AG04450 (cell line): ENCODE data around the gene ZNF76. TPM values are rescaled to one million over a fixed set of nuclear protein-coding genes. Genes with fewer than 3 reads are reported as not detected.
"Not testable (repeated sequence)": the region's sequence is repeated elsewhere in the genome, so short reads cannot be mapped to it uniquely, and the experiment has no call there.

ENCODE experiments used
- CTCF ChIA-PET: fragments of 300-600, 350-600 bp; formaldehyde crosslinking; extraction: SDS; loops from one replicate; lab custom pipeline; 2022; ENCODE audit warnings: antibody characterized with exemption, inconsistent platforms; lab: Charles Lee
- POLR2A ChIA-PET: fragments of 350-600 bp; formaldehyde crosslinking; extraction: SDS; loops from one replicate; lab custom pipeline; 2021; ENCODE audit warnings: antibody characterized with exemption, inconsistent platforms; lab: Yijun Ruan, JAX
- DNase-seq: peaks from one replicate; pipeline ENCODE4 v3.0.0-alpha.2; 2011; ENCODE audit warnings: low read depth, low spot score
- H3K27ac ChIP-seq: one replicate; pipeline ENCODE4 v1.5.1; 2012; ENCODE audit warnings: low read depth, low read length, control low read depth
- H3K27me3 ChIP-seq: one replicate; pipeline ENCODE4 v1.6.0; 2012; ENCODE audit warnings: low read length; ENCODE audit not compliant: control insufficient read depth, insufficient read depth
- H3K4me3 ChIP-seq: 2 replicates; pipeline ENCODE4 v1.5.1; 2011; ENCODE audit warnings: mild to moderate bottlenecking, low read depth, low read length, control low read depth
- H3K9me3 ChIP-seq: 2 replicates; pipeline ENCODE4 v1.5.1; 2012; ENCODE audit warnings: low read length; ENCODE audit not compliant: control insufficient read depth, insufficient read depth
- polyA plus RNA-seq: library from polyadenylated mRNA; depleted of rRNA; stranded (reverse); fragments of >200 nt; gene quantifications from 2 replicates; pipeline ENCODE4 v1.2.3, GENCODE V29; 2011
- TF ChIP-seq, protein P1 (sequence below): IDR thresholded peaks from 2 replicates; pipeline ENCODE4 v1.5.1; 2011; ENCODE audit warnings: low read depth, low read length, control low read depth, inconsistent platforms

The ZNF76 gene
- polyA plus RNA-seq, 1 experiment, result 10.2 TPM

DNA sequence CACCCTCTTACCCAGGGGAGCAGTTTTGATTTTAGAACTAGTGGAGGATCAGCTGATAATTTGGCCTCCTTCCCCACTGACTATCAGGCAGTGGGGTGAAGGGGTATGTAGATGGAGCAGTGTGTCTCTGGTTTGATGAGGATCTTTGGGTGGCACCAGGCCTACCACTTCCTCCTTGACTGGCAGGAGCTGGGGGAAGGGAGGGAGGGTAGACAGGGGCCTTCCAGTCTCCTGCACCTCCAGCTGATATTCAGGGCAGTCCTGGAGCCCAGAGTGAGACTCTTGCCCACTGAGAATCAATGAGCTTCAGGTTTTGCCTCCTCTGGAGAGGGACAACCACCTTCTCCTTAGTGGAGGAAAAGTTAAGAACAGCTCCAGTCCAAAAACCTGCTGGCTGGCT is 41.3 kb downstream of the ZNF76 start:
- POLR2A ChIA-PET, result interaction anchor here (1.0 kb wide), 1 partner anchor 42 kb away, joined by 3 read pairs; the partner anchor contains the start of gene ZNF76
- Histone ChIP-seq H3K4me3 (no peak overlapping the region), H3K9me3 (no peaks in the 10 kb centered on the region), H3K27me3 (no peaks in the 10 kb centered on the region), H3K27ac (no peak overlapping the region)
- CTCF ChIA-PET, result interaction anchor here (0.7 to 1.6 kb wide), 2 partner anchors 27 to 149 kb away, joined by 3 to 4 read pairs; no protein-coding TSS in a partner anchor
- TF ChIP-seq, protein P1, sequence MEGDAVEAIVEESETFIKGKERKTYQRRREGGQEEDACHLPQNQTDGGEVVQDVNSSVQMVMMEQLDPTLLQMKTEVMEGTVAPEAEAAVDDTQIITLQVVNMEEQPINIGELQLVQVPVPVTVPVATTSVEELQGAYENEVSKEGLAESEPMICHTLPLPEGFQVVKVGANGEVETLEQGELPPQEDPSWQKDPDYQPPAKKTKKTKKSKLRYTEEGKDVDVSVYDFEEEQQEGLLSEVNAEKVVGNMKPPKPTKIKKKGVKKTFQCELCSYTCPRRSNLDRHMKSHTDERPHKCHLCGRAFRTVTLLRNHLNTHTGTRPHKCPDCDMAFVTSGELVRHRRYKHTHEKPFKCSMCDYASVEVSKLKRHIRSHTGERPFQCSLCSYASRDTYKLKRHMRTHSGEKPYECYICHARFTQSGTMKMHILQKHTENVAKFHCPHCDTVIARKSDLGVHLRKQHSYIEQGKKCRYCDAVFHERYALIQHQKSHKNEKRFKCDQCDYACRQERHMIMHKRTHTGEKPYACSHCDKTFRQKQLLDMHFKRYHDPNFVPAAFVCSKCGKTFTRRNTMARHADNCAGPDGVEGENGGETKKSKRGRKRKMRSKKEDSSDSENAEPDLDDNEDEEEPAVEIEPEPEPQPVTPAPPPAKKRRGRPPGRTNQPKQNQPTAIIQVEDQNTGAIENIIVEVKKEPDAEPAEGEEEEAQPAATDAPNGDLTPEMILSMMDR, result no peak
- no peak for DNase-seq

DNA sequence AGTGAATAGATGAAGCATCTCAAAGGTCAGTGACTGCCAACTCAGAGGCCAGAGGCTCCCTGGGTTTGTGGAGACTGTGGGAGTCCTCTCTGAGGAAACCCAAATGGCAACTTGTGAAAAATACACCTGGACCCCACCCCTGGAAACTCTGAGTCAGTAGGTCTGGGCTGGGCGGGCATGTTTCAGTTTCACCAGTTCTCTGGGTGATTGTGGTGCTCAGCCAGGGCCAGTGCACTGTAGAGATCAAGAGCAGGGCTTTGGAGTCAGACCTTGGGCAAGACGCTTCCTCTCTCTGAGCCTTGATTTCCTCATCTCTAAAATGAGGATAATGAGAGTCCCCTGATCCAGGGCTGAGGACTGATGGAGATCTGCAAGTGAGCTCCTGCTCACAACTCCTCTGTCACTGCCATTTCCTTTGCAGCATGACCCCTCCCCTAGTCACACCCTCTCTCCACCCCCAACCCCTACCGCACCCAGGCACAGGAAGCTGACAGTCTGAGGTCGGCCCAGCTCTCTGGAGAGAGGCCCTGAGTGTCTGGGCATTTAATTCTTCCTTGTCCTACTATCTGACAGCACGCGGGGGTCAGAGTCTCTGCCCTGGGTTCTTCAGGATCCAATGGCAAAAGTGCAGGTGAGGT is 43.2 kb downstream of the ZNF76 start:
- no peak for DNase-seq
- no peaks in the 10 kb centered on the region for H3K9me3 ChIP-seq
- no peak overlapping the region for H3K4me3 ChIP-seq
- POLR2A ChIA-PET, result interaction anchor here (0.6 kb wide), 1 partner anchor 1295 kb away, joined by 5 read pairs; no protein-coding TSS in a partner anchor
- CTCF ChIA-PET, result interaction anchor here (1.0 kb wide), 1 partner anchor 9 kb away, joined by 3 read pairs; no protein-coding TSS in a partner anchor
- H3K27me3 ChIP-seq, result no peaks in the 10 kb centered on the region
- TF ChIP-seq, protein P1, result no peak
- H3K27ac ChIP-seq, result no peak overlapping the region

DNA sequence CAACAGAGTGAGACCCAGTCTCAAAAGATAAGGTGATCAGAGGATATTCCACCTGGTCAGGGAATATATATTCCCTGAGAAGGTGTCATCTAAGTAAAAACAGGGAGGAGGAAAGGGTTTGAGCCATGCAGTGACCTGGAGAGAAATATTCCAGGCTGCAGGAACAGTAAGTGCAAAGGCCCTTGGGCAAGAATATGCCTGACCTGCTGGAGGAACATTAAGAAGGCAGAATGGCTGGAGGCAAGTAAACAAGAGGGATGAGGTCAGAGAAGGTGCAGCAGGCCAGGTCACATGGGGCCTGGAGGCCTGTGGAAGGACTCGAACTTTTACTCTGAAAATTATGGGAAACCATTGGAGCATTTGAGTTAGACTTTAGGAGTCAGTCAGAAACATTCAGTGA is 44.8 kb downstream of the ZNF76 start:
- Histone ChIP-seq H3K4me3 (no peak overlapping the region), H3K27me3 (no peaks in the 10 kb centered on the region), H3K9me3 (no peaks in the 10 kb centered on the region), H3K27ac (no peak overlapping the region)
- TF ChIP-seq, protein P1, result no peak
- ChIA-PET CTCF (no interaction called here), POLR2A (no interaction called here)
- DNase-seq, result no peak

DNA sequence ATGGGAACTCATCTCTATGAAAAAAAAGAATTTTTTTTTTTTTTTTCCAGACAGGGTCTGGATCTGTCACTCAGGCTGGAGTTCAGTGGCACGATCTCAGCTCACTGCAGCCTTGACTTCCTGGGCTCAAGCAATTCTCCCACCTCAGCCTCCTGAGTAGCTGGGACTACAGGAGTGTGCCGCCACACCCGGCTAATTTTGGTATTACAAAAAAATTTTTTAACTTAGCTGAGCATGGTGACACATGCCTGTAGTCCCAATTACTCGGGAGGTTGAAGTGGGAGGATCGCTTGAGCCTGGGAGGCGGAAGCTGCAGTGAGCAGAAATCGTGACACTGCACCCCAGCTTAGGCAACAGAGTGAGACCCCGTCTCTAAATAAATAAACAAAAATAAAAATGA is 45.6 kb downstream of the ZNF76 start:
- DNase-seq, result no peak

DNA sequence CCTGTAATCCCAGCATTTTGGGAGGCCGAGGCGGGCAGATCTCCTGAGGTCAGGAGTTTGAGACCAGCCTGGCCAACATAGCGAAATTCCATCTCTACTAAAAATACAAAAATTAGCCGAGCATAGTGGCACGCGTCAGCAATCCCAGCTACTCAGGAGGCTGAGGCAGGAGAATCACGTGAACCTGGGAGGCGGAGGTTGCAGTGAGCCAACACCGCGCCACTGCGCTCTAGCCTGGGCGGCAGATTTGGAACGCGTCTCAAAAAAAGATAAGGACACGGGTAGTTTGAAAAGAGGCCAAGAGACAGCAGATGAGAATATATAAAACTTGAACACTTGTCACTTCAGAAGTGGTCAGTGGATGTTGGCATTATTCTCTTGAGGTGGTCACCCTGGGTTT is 47.6 kb downstream of the ZNF76 start:
- H3K27me3 ChIP-seq, H3K27ac ChIP-seq, DNase-seq, H3K9me3 ChIP-seq, POLR2A ChIA-PET, H3K4me3 ChIP-seq: not testable (repeated sequence)
- CTCF ChIA-PET, result interaction anchor here (1.0 kb wide), 1 partner anchor 18 kb away, joined by 3 read pairs; no protein-coding TSS in a partner anchor

More for the DNA sequence above, 45.6 kb downstream of the ZNF76 start:
- TF ChIP-seq, protein P1, result no peak
- CTCF ChIA-PET, result no interaction called here
- H3K27ac ChIP-seq, result no peak overlapping the region
- no peaks in the 10 kb centered on the region for H3K9me3 ChIP-seq
- H3K27me3 ChIP-seq, result peaks cover under 1% of the 10 kb centered on the region
- POLR2A ChIA-PET, result no interaction called here
- H3K4me3 ChIP-seq, result no peak overlapping the region

DNA sequence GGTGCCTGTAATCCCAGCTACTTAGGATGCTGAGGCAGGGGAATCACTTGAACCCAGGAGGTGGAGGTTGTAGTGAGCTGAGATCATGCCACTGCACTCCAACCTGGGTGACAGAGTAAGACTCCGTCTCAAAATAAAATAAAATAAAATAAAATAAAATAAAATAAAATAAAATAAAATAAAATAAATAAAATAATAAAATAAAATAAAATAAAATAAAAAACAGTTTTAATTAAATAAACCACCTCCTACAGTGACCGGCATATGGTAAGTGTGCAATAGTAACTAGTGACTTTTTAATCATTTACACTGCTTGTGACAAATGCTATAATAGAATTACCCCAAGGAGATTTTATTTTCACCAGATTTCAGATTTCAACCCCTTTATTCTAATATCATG is 49.0 kb downstream of the ZNF76 start:
- H3K4me3 ChIP-seq, H3K27ac ChIP-seq, POLR2A ChIA-PET, DNase-seq, H3K9me3 ChIP-seq, H3K27me3 ChIP-seq: not testable (repeated sequence)
- CTCF ChIA-PET, result interaction anchor here (0.9 kb wide), 1 partner anchor 159 kb away, joined by 4 read pairs; no protein-coding TSS in a partner anchor
